Gastrocnemius medialis (tissue), 4 donors: Measurements from ENCODE around the gene DMD. TPM values are rescaled to one million over a fixed set of nuclear protein-coding genes. Genes with fewer than 3 reads are reported as not detected.

Experiments
- ATAC-seq, 2 donors: fragments of 150-250 bp; one replicate each; pipeline ENCODE4 v1.9.1; 2016
- DNase-seq, 2 donors: peaks; one replicate each; pipeline ENCODE4 v3.0.0-alpha.2; 2019
- H3K27ac ChIP-seq, 4 donors: fragments of 200-600 bp; sonication (generic); 1 replicate in 1 of 4; 2 replicates in 3 of 4; pipeline ENCODE4 v1.5.1; 2016 to 2018; ENCODE audit warnings: mild to moderate bottlenecking in 2 of 4, moderate library complexity in 1 of 4
- H3K27me3 ChIP-seq, 3 donors: fragments of 200-600 bp; sonication (generic) in 2 of 3; 1 replicate in 1 of 3; 2 replicates in 2 of 3; pipeline versions ENCODE4 v1.5.1 to v1.6.0; 2016 to 2019; ENCODE audit warnings: mild to moderate bottlenecking in 1 of 3, moderate library complexity in 1 of 3
- H3K36me3 ChIP-seq, 2 donors: fragments of 200-600 bp; sonication (generic) in 1 of 2; one replicate each; pipeline ENCODE4 v1.5.1; 2017 to 2018
- H3K4me1 ChIP-seq, 2 donors: fragments of 200-600 bp; sonication (generic) in 1 of 2; one replicate each; pipeline ENCODE4 v1.5.1; 2016 to 2017; ENCODE audit warnings: mild to moderate bottlenecking in 2 of 2
- H3K4me3 ChIP-seq, 4 donors: fragments of 200-600 bp; sonication (generic) in 3 of 4; 1 replicate in 1 of 4; 2 replicates in 3 of 4; pipeline ENCODE4 v1.5.1; 2016 to 2019; ENCODE audit warnings: mild to moderate bottlenecking in 2 of 4
- H3K9me3 ChIP-seq, 3 donors: fragments of 200-600 bp; sonication (generic) in 2 of 3; 1 replicate in 1 of 3; 2 replicates in 2 of 3; pipeline ENCODE4 v1.5.1; 2016 to 2019
- CTCF ChIP-seq, 5 experiments: fragments of 450-650 bp in 3 of 5; fragments of 200-600 bp in 2 of 5; sonication (generic) in 2 of 5; IDR thresholded peaks in 4 of 5; conservative IDR thresholded peaks in 1 of 5; 1 replicate in 4 of 5; 2 replicates in 1 of 5; pipeline ENCODE4 v1.5.1; 2016 to 2019; ENCODE audit warnings: antibody characterized with exemption in 5 of 5, mild to moderate bottlenecking in 3 of 5, moderate library complexity in 3 of 5
- POLR2A ChIP-seq, 2 donors: fragments of 450-650 bp; IDR thresholded peaks; one replicate each; pipeline ENCODE4 v1.6.1; 2017; ENCODE audit warnings: antibody characterized with exemption in 2 of 2, mild to moderate bottlenecking in 2 of 2, moderate library complexity in 2 of 2
- in situ Hi-C, 4 donors: fragments of 200-750 bp; cut with MboI; loops; one replicate each; pipeline versions ENCODE4 v1.15.0 to v1.8.0; 2017; ENCODE audit warnings: low sequenced_read_pairs in 4 of 4
- intact Hi-C: fragments of 100-400 bp; cut with DNase I; formaldehyde crosslinking; loops from one replicate; pipeline ENCODE4 v1.15.1; 2023; ENCODE audit warnings: low total_unique reads
- total RNA-seq, 4 donors: library from RNA; depleted of rRNA; stranded (reverse); fragments of >200 nt; gene quantifications; one replicate each; pipeline versions ENCODE4 v1.1.0 to v1.2.3, GENCODE V29; 2016

DMD gene
- total RNA-seq, 4 donors from 2014 or later, result 53.5 to 201 (median 98.9) TPM

DNA sequence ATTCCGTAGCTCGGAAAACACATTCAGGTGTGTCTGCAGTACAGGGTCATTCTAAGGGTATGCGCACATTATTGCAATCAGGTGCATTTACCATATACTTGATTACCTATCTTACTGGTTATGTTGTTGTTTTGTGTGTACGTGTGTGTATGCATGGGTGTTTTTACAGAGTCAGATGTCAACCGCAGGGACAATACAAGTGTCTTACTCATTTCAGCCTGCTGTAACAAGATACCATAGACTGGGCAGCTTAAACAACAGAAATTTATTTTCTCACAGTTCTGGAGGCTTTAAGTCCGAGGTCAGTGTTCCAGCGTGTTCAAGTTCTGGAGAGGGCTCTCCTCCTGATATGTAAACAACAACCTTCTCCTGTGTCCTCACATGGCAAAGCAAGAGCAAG lies 316.7 kb downstream of the DMD start:
- DNase-seq (peak in 1 of 2 donors; percentile 28), ATAC-seq (peak; percentile 67 to 75)
- H3K27ac ChIP-seq, result peak overlapping the region; percentile 67 to 75 (median 74)
- no peaks in the 10 kb centered on the region for H3K9me3 ChIP-seq
- in situ Hi-C loops (no loop called here), intact Hi-C loops (loop anchor here (10.0 kb wide), 1 partner anchor 320 kb away; the partner anchor contains the start of gene DMD)
- no peaks in the 10 kb centered on the region for H3K36me3 ChIP-seq
- no peak for TF ChIP-seq POLR2A (IDR thresholded peaks at IDR 0.05)
- no peak for TF ChIP-seq CTCF (IDR thresholded peaks at IDR 0.05 in 4 of 5, conservative IDR thresholded peaks at IDR 0.05 in 1 of 5)
- no peak overlapping the region for H3K4me3 ChIP-seq
- H3K4me1 ChIP-seq, result peaks cover 5 to 11% of the 10 kb centered on the region in 2 donors
- peaks cover 0 to 3% (median 0%) of the 10 kb centered on the region in 3 donors for H3K27me3 ChIP-seq

DNA sequence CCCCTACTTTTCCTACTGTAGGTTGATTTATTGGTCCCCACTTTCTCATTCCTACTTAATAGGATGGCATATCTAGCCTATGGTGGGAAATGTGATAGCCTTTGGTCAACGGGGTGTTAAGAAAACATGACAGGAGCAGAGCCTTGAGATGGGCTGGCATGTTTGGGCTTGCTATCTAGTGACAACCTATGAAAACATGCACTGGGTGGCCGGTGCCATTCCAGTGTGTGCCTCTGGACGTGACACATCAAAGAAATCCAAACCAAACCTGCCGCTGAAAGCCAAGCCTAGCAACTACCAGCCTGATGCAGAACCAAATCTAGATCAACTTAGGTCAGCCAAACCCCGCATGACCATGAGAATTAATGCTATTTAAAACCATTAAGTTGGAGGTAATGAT lies 317.6 kb downstream of the DMD start:
- Histone ChIP-seq H3K27ac (peak overlapping the region; percentile 67 to 75 (median 74)), H3K9me3 (no peaks in the 10 kb centered on the region), H3K36me3 (no peaks in the 10 kb centered on the region), H3K27me3 (peaks cover 0 to 3% (median 0%) of the 10 kb centered on the region in 3 donors), H3K4me1 (peaks cover 5 to 11% of the 10 kb centered on the region in 2 donors), H3K4me3 (no peak overlapping the region)
- TF ChIP-seq CTCF (IDR thresholded peaks at IDR 0.05 in 4 of 5, conservative IDR thresholded peaks at IDR 0.05 in 1 of 5) (no peak), POLR2A (IDR thresholded peaks at IDR 0.05) (no peak)
- ATAC-seq (peak; percentile 41 to 60), DNase-seq (peak in 1 of 2 donors; percentile 50)
- intact Hi-C loops, result loop anchor here (10.0 kb wide), 1 partner anchor 321 kb away; the partner anchor contains the start of gene DMD
- in situ Hi-C loops, result no loop called here

DNA sequence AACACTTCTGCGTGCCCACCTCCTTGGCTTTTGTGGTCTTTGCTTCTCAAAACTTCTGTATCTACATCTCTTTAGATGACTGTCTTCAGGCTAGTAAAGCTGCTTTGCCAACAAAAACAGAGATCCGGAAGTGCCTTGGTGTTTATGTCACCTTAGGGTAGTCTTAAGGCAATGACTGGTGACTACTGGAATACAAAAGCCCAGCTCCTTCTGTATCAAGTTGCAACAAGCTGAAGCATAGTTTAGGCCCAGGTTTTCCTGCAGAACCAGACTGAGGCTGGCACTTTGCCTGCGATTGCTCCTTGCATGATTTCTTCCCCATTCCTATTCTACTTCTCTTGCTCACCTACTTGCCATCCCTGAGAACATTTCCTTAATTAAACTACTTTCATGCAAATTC lies 333.8 kb downstream of the DMD start:
- no peaks in the 10 kb centered on the region for H3K27me3 ChIP-seq
- H3K36me3 ChIP-seq, result no peaks in the 10 kb centered on the region
- intact Hi-C loops, result no loop called here
- H3K4me1 ChIP-seq, result peaks cover 31 to 40% of the 10 kb centered on the region in 2 donors
- ATAC-seq (peak; percentile 66 to 86), DNase-seq (no peak)
- no peaks in the 10 kb centered on the region for H3K9me3 ChIP-seq
- TF ChIP-seq CTCF (IDR thresholded peaks at IDR 0.05 in 4 of 5, conservative IDR thresholded peaks at IDR 0.05 in 1 of 5), result no peak
- TF ChIP-seq POLR2A (IDR thresholded peaks at IDR 0.05), result no peak
- no peak overlapping the region for H3K4me3 ChIP-seq
- H3K27ac ChIP-seq, result peak overlapping the region; percentile 47 to 74 (median 62)
- in situ Hi-C loops, result no loop called here

- in situ Hi-C loops, result no loop called here
- no peak for TF ChIP-seq POLR2A (IDR thresholded peaks at IDR 0.05)
- TF ChIP-seq CTCF (IDR thresholded peaks at IDR 0.05 in 4 of 5, conservative IDR thresholded peaks at IDR 0.05 in 1 of 5), result no peak
- no peak for ATAC-seq
Observed at GRCh38 chrX:32874839-32875238, 336.5 kb downstream of the DMD start.

DNA sequence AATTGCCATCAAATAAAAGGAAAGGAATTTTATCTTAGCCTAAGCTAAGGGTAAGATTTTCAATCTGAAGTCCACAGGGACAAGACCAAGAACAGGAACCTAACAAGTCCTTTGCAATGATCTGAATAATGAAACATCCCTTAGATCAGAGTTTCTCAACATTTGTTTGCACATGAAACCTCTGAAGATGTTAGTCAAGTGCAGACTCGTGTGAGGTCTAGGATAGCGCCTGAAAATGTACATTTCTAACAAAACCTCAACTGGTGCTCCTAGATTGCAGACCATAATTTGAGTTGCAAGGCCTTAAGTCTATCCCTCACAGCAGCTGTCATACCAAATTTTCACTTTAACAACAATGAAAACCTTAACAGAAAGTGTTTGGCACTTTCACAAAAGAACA lies 337.6 kb downstream of the DMD start:
- Histone ChIP-seq H3K36me3 (no peaks in the 10 kb centered on the region), H3K4me3 (no peak overlapping the region), H3K4me1 (peaks cover 44 to 45% of the 10 kb centered on the region in 2 donors), H3K27ac (peak overlapping the region in 3 of 4 donors; percentile 57 to 74 (median 63)), H3K27me3 (no peaks in the 10 kb centered on the region), H3K9me3 (no peaks in the 10 kb centered on the region)
- DNase-seq (no peak), ATAC-seq (no peak)
- intact Hi-C loops, result no loop called here
- TF ChIP-seq POLR2A (IDR thresholded peaks at IDR 0.05) (no peak), CTCF (IDR thresholded peaks at IDR 0.05 in 4 of 5, conservative IDR thresholded peaks at IDR 0.05 in 1 of 5) (no peak)
- in situ Hi-C loops, result no loop called here

More at GRCh38 chrX:32874839-32875238, 336.5 kb downstream of the DMD start:
- no peak for DNase-seq
- Histone ChIP-seq H3K4me1 (peaks cover 44 to 45% of the 10 kb centered on the region in 2 donors), H3K36me3 (no peaks in the 10 kb centered on the region), H3K27me3 (no peaks in the 10 kb centered on the region), H3K27ac (peak overlapping the region; percentile 29 to 74 (median 60)), H3K4me3 (no peak overlapping the region), H3K9me3 (no peaks in the 10 kb centered on the region)
- intact Hi-C loops, result no loop called here
